Measurements from ENCODE around the gene IGF2R.

DNA sequence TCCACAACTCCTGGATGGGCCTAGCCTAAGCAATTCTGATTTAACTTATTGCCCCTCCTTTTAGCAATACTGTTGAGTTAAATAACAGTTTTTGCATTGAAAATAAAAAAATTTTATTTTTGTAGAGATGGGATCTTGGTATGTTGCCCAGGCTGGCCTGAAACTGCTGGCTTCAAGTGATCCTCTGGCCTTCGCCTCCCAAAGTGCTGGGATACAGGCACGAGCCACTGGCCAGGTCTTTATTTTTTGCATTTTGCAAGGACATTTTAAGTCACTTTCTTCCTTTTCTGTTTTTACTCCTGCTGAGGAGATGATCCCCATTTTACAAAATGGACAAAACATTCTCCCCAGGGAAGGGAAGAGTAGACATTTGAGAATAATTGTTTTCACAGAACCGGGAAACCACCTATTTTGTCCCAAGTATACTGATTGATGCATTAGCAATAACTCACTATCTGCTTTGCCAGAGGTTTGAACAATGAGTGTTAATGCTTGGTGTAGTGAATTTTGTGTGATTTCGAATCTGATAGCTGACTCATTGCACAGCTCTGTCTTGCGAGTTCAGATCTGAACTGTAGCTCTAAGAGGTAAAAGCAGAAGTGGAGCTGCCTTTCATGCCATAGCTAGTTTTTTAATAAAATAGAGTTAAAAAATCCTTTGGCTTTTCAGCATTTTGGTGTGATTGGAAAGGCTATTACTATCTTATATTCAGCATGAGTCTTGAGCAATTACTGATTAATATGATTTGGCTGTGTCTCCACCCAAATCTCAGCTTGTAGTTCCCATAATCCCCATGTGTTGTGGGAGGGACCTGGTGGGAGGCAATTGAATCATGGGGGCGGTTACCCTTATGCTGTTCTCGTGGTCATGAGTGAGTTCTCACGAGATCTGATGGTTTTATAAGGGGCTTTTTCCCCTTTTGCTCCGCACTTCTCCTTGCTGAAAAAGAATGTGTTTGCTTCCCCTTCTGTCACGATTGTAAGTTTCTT, 20.9 kb downstream of the IGF2R start:
- TF ChIP-seq, protein P1, sequence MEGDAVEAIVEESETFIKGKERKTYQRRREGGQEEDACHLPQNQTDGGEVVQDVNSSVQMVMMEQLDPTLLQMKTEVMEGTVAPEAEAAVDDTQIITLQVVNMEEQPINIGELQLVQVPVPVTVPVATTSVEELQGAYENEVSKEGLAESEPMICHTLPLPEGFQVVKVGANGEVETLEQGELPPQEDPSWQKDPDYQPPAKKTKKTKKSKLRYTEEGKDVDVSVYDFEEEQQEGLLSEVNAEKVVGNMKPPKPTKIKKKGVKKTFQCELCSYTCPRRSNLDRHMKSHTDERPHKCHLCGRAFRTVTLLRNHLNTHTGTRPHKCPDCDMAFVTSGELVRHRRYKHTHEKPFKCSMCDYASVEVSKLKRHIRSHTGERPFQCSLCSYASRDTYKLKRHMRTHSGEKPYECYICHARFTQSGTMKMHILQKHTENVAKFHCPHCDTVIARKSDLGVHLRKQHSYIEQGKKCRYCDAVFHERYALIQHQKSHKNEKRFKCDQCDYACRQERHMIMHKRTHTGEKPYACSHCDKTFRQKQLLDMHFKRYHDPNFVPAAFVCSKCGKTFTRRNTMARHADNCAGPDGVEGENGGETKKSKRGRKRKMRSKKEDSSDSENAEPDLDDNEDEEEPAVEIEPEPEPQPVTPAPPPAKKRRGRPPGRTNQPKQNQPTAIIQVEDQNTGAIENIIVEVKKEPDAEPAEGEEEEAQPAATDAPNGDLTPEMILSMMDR (IDR thresholded peaks at IDR 0.05; ENCODE audit: low read depth, low read length): no peak
- TF ChIP-seq POLR2A (IDR thresholded peaks at IDR 0.05; ENCODE audit: extremely low read depth, insufficient read length): no peak
